HCT116 (cell line): ENCODE data around the gene CBFA2T3. TPM values are rescaled to one million over a fixed set of nuclear protein-coding genes. Genes with fewer than 3 reads are reported as not detected.

ENCODE experiments used
- ATAC-seq: fragments of 200-7000 bp; cut with Tn5 transposase; 2 replicates; pipeline ENCODE4 v1.9.1; 2020; ENCODE audit warnings: mild to moderate bottlenecking, moderate library complexity
- BruUV-seq: library from RNA; stranded (reverse); fragments of 400-500 nt; replicated peaks from 2 replicates; lab custom pipeline; 2021; lab: Mats Ljungman, UMichigan
- CTCF ChIA-PET: fragments of 300-600 bp; sonication (Branson Sonifier 250); formaldehyde crosslinking; loops from one replicate; lab custom pipeline; 2021; ENCODE audit warnings: antibody characterized with exemption; lab: Charles Lee
- POLR2A ChIA-PET: fragments of 300-600, 350-600 bp; sonication (Branson Sonifier 250); formaldehyde crosslinking; loops from one replicate; lab custom pipeline; 2021; ENCODE audit warnings: antibody characterized with exemption; lab: Charles Lee
- RAD21 ChIA-PET, 2 experiments: fragments of 300-600 bp; sonication (Branson Sonifier 250); formaldehyde crosslinking; loops; one replicate each; lab custom pipeline; 2023; ENCODE audit warnings: low total read pairs in 2 of 2; ENCODE audit not compliant: uncharacterized antibody in 2 of 2, unreplicated experiment in 2 of 2, low non-redundant PET in 1 of 2; lab: Charles Lee
- DNase-seq: peaks from one replicate; pipeline ENCODE4 v3.0.0-alpha.2; 2010; ENCODE audit warnings: low read depth, low spot score
- H2AFZ ChIP-seq: fragments of 200-600 bp; shearing (Covaris generic), sonication (generic); 2 replicates; pipeline ENCODE4 v1.6.1; 2017; ENCODE audit warnings: low read depth, mixed run types, mixed read lengths, antibody characterized with exemption, low read length; ENCODE audit not compliant: poor library complexity, severe bottlenecking
- H3K27ac ChIP-seq: 2 replicates; pipeline ENCODE4 v1.5.1; 2012; ENCODE audit warnings: low read depth, low read length
- H3K27me3 ChIP-seq: fragments of 200-600 bp; sonication (generic); 2 replicates; pipeline ENCODE4 v1.6.1; 2016; ENCODE audit warnings: mixed run types, low read length, mixed read lengths; ENCODE audit not compliant: insufficient read depth
- H3K36me3 ChIP-seq, 2 experiments: fragments of 200-500 bp in 1 of 2; fragments of 200-600 bp in 1 of 2; sonication (Bioruptor generic) in 1 of 2; sonication (generic) in 1 of 2; 2 replicates each; pipeline versions ENCODE4 v1.5.1 to v1.6.1; 2014 to 2016; ENCODE audit warnings: low read length in 2 of 2, inconsistent platforms in 1 of 2, mixed read lengths in 1 of 2, mixed run types in 1 of 2; ENCODE audit not compliant: insufficient read depth in 2 of 2, control insufficient read depth in 1 of 2
- H3K4me1 ChIP-seq, 2 experiments: fragments of 200-600 bp in 1 of 2; sonication (generic) in 1 of 2; 2 replicates each; pipeline versions ENCODE4 v1.5.1 to v1.6.1; 2012 to 2017; ENCODE audit warnings: low read length in 2 of 2, inconsistent platforms in 1 of 2, mild to moderate bottlenecking in 1 of 2, mixed read lengths in 1 of 2, mixed run types in 1 of 2, moderate library complexity in 1 of 2; ENCODE audit not compliant: insufficient read depth in 2 of 2, control insufficient read depth in 1 of 2
- H3K4me2 ChIP-seq: fragments of 200-600 bp; sonication (generic); 2 replicates; pipeline ENCODE4 v1.6.1; 2017; ENCODE audit warnings: mixed run types, low read length, mixed read lengths
- H3K4me3 ChIP-seq, 2 experiments: fragments of 200-600 bp in 1 of 2; sonication (generic) in 1 of 2; replicated peaks in 1 of 2; 2 replicates each; pipeline ENCODE4 v1.5.1; 2011 to 2016; ENCODE audit warnings: low read length in 2 of 2, control low read depth in 1 of 2, low read depth in 1 of 2, mild to moderate bottlenecking in 1 of 2, mixed read lengths in 1 of 2, mixed run types in 1 of 2
- H3K79me2 ChIP-seq: fragments of 200-600 bp; sonication (generic); 2 replicates; pipeline ENCODE4 v1.6.1; 2017; ENCODE audit warnings: mild to moderate bottlenecking, mixed run types, low read length, moderate library complexity, mixed read lengths; ENCODE audit not compliant: insufficient read depth
- H3K9ac ChIP-seq: fragments of 200-600 bp; sonication (generic); 2 replicates; pipeline ENCODE4 v1.6.1; 2016; ENCODE audit warnings: low read length, mixed read lengths
- H3K9me2 ChIP-seq: fragments of 200-600 bp; sonication (generic), shearing (Covaris generic); 2 replicates; pipeline ENCODE4 v1.6.1; 2017; ENCODE audit warnings: mixed run types, mild to moderate bottlenecking, moderate library complexity; ENCODE audit not compliant: insufficient read depth
- H3K9me3 ChIP-seq, 2 experiments: fragments of 200-500 bp in 1 of 2; fragments of 200-600 bp in 1 of 2; sonication (Bioruptor generic) in 1 of 2; sonication (generic) in 1 of 2; 2 replicates each; pipeline ENCODE4 v1.6.1; 2014 to 2017; ENCODE audit warnings: low read length in 2 of 2, mixed read lengths in 2 of 2, inconsistent platforms in 1 of 2, low read depth in 1 of 2, mild to moderate bottlenecking in 1 of 2, mixed run types in 1 of 2, moderate library complexity in 1 of 2; ENCODE audit not compliant: control insufficient read depth in 1 of 2, insufficient read depth in 1 of 2
- H4K20me1 ChIP-seq: fragments of 200-600 bp; sonication (generic), shearing (Covaris generic); 2 replicates; pipeline ENCODE4 v1.6.1; 2017; ENCODE audit warnings: mixed run types, mild to moderate bottlenecking, moderate library complexity; ENCODE audit not compliant: insufficient read depth
- CEBPB ChIP-seq: IDR thresholded peaks from 2 replicates; pipeline ENCODE4 v1.6.1; 2012; ENCODE audit warnings: low read depth
- FOSL1 ChIP-seq: IDR thresholded peaks from 2 replicates; pipeline ENCODE4 v1.6.1; 2012; ENCODE audit warnings: low read depth
- JUND ChIP-seq: IDR thresholded peaks from 2 replicates; pipeline ENCODE4 v1.6.1; 2012
- POLR2A ChIP-seq: IDR thresholded peaks from 2 replicates; pipeline ENCODE4 v1.7.0; 2011; ENCODE audit warnings: borderline replicate concordance; ENCODE audit not compliant: insufficient read depth, insufficient read length; ENCODE audit errors: extremely low read depth
- POLR2AphosphoS5 ChIP-seq: IDR thresholded peaks from 2 replicates; pipeline ENCODE4 v1.6.1; 2011; ENCODE audit warnings: mild to moderate bottlenecking, low read depth, low read length, moderate library complexity
- SP1 ChIP-seq: IDR thresholded peaks from 2 replicates; pipeline ENCODE4 v1.6.1; 2012; ENCODE audit warnings: low read depth
- ZFX ChIP-seq: fragments of 450-650 bp; IDR thresholded peaks from 2 replicates; pipeline ENCODE4 v1.6.1; 2017
- intact Hi-C: fragments of 100-400 bp; cut with micrococcal nuclease; formaldehyde crosslinking; loops from 2 replicates; pipeline ENCODE4 v1.10.0; 2022
- total RNA-seq: library from RNA; stranded (reverse); gene quantifications from one replicate; pipeline ENCODE4 v1.2.1, GENCODE V29; 2021; ENCODE audit not compliant: unreplicated experiment
- TF ChIP-seq, protein P1 (sequence below): IDR thresholded peaks from 2 replicates; pipeline ENCODE4 v1.6.1; 2011; ENCODE audit warnings: mild to moderate bottlenecking, low read length, moderate library complexity; ENCODE audit not compliant: insufficient replicate concordance; ENCODE audit errors: extremely low read depth
- TF ChIP-seq, protein P2 (sequence below): IDR thresholded peaks from 2 replicates; pipeline ENCODE4 v1.6.1; 2012
- TF ChIP-seq, protein P3 (sequence below): IDR thresholded peaks from 2 replicates; pipeline ENCODE4 v1.6.1; 2012

CBFA2T3 gene
- total RNA-seq, 1 experiment from 2014 or later: 19.1 TPM

DNA sequence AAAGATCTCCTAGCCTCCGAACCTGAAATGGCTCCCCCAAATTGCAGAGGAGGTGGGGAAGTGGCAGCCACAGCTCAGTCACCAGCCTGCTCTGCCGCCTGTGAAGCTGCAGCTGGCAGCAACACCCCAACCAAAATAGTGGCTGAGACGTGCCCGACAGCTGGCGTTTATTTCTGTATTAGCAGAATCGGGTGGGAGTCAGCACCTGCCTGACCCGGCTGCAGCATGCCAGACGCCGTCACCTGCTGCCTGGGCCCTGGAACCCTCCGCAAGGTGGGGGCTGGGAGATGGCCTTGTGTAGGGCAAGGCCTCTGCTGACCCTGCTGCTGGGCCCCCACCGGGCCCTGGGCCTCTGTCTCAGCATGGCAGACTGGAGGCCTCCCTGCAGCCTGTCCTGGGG, 93.1 kb downstream of the CBFA2T3 start:
- H3K27me3 ChIP-seq: no peaks in the 10 kb centered on the region
- TF ChIP-seq ZFX: no peak
- no peak for TF ChIP-seq JUND
- TF ChIP-seq SP1: no peak
- TF ChIP-seq, protein P1, sequence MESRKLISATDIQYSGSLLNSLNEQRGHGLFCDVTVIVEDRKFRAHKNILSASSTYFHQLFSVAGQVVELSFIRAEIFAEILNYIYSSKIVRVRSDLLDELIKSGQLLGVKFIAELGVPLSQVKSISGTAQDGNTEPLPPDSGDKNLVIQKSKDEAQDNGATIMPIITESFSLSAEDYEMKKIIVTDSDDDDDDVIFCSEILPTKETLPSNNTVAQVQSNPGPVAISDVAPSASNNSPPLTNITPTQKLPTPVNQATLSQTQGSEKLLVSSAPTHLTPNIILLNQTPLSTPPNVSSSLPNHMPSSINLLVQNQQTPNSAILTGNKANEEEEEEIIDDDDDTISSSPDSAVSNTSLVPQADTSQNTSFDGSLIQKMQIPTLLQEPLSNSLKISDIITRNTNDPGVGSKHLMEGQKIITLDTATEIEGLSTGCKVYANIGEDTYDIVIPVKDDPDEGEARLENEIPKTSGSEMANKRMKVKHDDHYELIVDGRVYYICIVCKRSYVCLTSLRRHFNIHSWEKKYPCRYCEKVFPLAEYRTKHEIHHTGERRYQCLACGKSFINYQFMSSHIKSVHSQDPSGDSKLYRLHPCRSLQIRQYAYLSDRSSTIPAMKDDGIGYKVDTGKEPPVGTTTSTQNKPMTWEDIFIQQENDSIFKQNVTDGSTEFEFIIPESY: no peak
- TF ChIP-seq, protein P2, sequence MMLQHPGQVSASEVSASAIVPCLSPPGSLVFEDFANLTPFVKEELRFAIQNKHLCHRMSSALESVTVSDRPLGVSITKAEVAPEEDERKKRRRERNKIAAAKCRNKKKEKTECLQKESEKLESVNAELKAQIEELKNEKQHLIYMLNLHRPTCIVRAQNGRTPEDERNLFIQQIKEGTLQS: no peak
- TF ChIP-seq FOSL1: no peak
- no peak for TF ChIP-seq POLR2A
- no peak for TF ChIP-seq CEBPB
- no peak for TF ChIP-seq POLR2AphosphoS5
- TF ChIP-seq, protein P3, sequence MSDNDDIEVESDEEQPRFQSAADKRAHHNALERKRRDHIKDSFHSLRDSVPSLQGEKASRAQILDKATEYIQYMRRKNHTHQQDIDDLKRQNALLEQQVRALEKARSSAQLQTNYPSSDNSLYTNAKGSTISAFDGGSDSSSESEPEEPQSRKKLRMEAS: no peak
- TF ChIP-seq, all 23 proteins: peak for 0
- ChIA-PET CTCF (no interaction called here), RAD21 (no interaction called here), POLR2A (no interaction called here)
- H4K20me1 ChIP-seq: no peaks in the 10 kb centered on the region
- ATAC-seq: no peak
- peaks cover 7 to 22% of the 10 kb centered on the region in 2 experiments; a peak in 3 of 4 replicates for H3K4me1 ChIP-seq
- no peak overlapping the region for H3K4me2 ChIP-seq
- no peak for DNase-seq
- no peaks in the 10 kb centered on the region for H3K9me3 ChIP-seq
- no peak overlapping the region; the same call in 1 of the 2 replicates for H3K27ac ChIP-seq
- no peak overlapping the region for H2AFZ ChIP-seq
- BruUV-seq: no TSS peak
- intact Hi-C loops: no loop called here
- no peaks in the 10 kb centered on the region for H3K79me2 ChIP-seq
- 0 out of 4 replicates have a peak, but pooled peaks cover 0 to 6% of the 10 kb centered on the region in 2 experiments for H3K36me3 ChIP-seq
- H3K9ac ChIP-seq: no peak overlapping the region
- no peak overlapping the region for H3K4me3 ChIP-seq
- no peaks in the 10 kb centered on the region for H3K9me2 ChIP-seq
